Adipose tissue (tissue), 3 donors: Measurements from ENCODE around the gene ETV1. TPM values are rescaled to one million over a fixed set of nuclear protein-coding genes. Genes with fewer than 3 reads are reported as not detected.
"Not testable (repeated sequence)": the region's sequence is repeated elsewhere in the genome, so short reads cannot be mapped to it uniquely, and the experiment has no call there.

Experiments used
- H3K27ac ChIP-seq: one replicate; pipeline ENCODE4 v1.5.1; 2013; ENCODE audit warnings: low read depth, low read length
- WGBS, 3 donors: extraction: QIAGEN DNeasy Blood & Tissue Kit; methylation state at CpG; one replicate each; pipeline ENCODE4 v1.1.7; 2013; 5-methylcytosine and 5-hydroxymethylcytosine counted together
- polyA plus RNA-seq, 3 donors: library from polyadenylated mRNA; stranded (reverse); fragments of 200-250 nt; gene quantifications; one replicate each; pipeline ENCODE4 v1.2.3, GENCODE V29; 2013
- donor health status: healthy with polysubstance abuse.
- donor health status: Bipolar disorder and iron deficiency.
- donor health status: healthy.

ETV1 gene
- polyA plus RNA-seq, 3 donors: 1.4 to 2.5 (median 1.7) TPM

GRCh38 chr7:13948019-13948801 is 41.3 kb downstream of the ETV1 start:
- WGBS, 3 donors: 63 to 79% (median 78%) methylated on average over 9 of the region's 9 CpGs

GRCh38 chr7:13947535-13947934 is 41.9 kb downstream of the ETV1 start:
- WGBS, 3 donors: 88 to 100% (median 94%) methylated on average over 1 of the region's 1 CpG
- no peak overlapping the region for H3K27ac ChIP-seq

More at GRCh38 chr7:13948019-13948801, 41.3 kb downstream of the ETV1 start:
- H3K27ac ChIP-seq: no peak overlapping the region

DNA sequence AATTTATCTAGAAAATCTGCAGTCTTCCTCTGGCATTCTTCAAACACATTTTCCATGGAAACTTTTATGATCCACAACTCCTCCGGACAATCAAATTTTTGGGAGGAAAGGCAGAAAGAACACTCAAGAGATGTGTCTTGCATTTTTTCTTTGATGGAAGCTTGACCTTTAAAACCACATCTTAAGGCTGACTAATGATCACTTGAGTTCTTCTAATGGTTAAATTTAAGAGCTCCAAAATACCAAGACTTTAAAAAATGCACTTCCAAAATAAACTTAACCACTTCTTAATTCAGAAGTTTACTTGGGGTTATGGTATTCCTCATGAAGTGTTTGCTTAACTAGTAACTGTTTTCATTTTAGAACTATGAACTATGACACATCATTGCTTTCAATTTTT is 43.3 kb downstream of the ETV1 start:
- no peak overlapping the region for H3K27ac ChIP-seq
- WGBS, 3 donors: 59 to 72% (median 61%) methylated on average over 1 of the region's 1 CpG

DNA sequence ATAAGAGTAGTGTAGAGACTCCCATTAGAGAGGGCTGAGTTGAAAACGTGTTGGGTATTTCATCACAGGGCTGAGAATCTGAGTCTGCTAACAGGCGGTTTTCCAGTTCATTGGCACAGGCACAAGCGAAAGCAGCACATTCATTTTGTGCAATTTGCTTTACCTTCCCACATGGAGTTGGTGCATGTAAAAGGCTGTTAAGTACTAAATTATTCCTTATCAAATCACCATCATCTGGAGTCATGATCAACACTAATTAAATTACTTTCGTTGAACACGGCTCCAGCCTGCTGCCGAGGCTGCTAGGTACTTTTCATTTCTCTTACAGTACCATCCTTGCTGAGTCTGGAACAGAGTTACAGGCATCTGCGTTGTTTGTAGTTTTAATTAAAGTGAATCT is 43.8 kb downstream of the ETV1 start:
- WGBS, 3 donors: 57 to 68% (median 58%) methylated on average over 7 of the region's 7 CpGs
- no peak overlapping the region for H3K27ac ChIP-seq

DNA sequence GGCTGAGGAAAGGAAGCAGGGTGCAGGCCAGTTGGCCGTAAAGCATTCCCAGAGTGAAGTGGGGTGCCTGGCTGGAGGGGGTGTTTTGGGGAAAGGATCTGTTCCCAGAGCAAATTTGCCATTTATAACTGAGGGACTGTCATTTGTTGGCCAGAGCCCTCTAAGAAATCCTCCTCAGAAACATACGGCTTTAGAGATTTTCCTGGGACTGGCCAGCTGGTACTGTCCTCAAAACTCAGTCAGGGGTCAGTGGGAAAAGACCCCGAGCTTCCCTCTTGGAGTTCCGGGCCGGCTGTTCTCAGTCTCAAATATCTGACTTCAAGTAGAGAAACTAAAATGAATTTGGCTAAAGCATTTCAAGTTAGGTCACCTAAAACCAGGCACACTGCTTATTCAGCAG is 55.9 kb downstream of the ETV1 start:
- no peak overlapping the region for H3K27ac ChIP-seq
- WGBS, 3 donors: 67 to 72% (median 69%) methylated on average over 5 of the region's 5 CpGs

DNA sequence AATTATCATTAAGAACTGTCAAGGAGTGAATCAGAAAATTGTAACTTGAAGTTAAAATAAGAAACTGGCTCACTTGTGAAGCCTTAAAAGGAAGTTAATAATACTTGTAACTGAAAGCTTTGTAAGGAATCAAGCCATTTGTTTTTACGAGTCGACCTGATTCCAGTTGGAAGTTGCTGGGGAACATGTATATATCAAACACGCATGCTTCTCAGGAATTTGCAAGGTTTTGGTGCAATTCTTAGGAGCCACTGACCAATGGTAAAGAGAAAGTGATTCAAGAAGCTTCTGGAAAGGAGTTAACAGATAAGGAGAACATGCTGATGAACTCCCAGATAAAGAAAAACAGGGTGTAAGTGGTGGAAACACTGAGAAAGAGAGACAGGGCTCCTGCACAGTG is 56.4 kb downstream of the ETV1 start:
- WGBS, 3 donors: 51 to 69% (median 68%) methylated on average over 3 of the region's 3 CpGs
- no peak overlapping the region for H3K27ac ChIP-seq

GRCh38 chr7:13932131-13932530 is 57.3 kb downstream of the ETV1 start:
- 92 to 96% (median 96%) methylated on average over 2 of the region's 2 CpGs for WGBS, 3 donors
- no peak overlapping the region for H3K27ac ChIP-seq

- no peak overlapping the region for H3K27ac ChIP-seq
- WGBS, 3 donors: 66 to 76% (median 67%) methylated on average over 1 of the region's 1 CpG
These were observed 68.4 kb downstream of the ETV1 start for GRCh38 chr7:13921062-13921461.

DNA sequence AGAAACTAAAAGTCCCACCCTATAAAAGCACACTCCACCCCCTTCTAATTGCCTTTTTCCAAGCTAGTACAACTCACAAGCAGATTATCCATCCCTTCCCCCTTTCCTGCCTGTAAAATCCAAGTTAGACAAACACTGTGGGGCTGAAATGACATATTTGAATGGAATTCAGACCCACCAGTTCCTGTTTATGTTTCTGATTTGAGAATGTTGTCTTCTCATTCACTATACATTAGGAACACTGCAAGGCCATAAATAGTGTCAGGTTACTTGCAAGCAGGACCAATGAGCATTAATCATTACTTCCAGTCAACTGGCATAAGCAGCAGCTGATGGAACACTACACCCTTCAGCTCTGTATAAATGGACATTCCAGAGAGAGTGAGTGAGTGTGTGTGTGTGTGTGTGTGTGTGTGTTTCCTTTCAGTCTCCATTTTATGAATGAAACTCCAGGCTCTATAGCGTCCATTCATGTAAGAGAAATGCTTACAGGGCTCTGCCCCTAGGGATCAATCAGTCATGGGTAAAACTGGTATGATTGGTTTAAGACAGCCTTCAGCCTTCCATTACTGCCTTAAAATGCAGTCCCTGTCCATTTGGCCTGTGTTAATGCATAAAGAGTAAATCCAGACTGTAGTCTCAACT is 69.3 kb downstream of the ETV1 start:
- 12 to 52% (median 50%) methylated on average over 1 of the region's 1 CpG for WGBS, 3 donors
- H3K27ac ChIP-seq: peak overlapping the region; percentile 42

GRCh38 chr7:13918333-13918732 is 71.1 kb downstream of the ETV1 start:
- WGBS, 3 donors: 94 to 96% (median 95%) methylated on average over 3 of the region's 3 CpGs
- H3K27ac ChIP-seq: not testable (repeated sequence)

DNA sequence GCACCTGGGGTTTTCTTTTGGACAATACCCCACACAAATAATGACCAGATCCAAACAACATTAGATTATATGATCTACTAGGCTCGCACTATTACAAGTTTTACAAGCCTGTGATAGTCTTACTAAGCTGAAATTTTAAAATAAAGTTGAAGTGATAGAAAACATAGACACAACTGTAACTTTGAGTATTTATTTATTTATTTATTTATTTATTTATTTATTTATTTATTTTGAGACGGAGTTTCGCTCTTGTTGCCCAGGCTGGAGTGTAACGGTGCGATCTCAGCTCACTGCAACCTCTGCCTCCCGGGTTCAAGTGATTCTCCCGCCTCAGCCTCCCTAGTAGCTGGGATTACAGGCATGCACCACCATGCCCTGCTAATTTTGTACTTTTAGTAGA is 72.4 kb downstream of the ETV1 start:
- H3K27ac ChIP-seq: not testable (repeated sequence)
- WGBS, 3 donors: 83 to 89% (median 85%) methylated on average over 7 of the region's 7 CpGs

- WGBS, 3 donors: 22 to 41% (median 41%) methylated on average over 2 of the region's 2 CpGs
- no peak overlapping the region for H3K27ac ChIP-seq
These were observed 73.6 kb downstream of the ETV1 start for GRCh38 chr7:13915891-13916290.

DNA sequence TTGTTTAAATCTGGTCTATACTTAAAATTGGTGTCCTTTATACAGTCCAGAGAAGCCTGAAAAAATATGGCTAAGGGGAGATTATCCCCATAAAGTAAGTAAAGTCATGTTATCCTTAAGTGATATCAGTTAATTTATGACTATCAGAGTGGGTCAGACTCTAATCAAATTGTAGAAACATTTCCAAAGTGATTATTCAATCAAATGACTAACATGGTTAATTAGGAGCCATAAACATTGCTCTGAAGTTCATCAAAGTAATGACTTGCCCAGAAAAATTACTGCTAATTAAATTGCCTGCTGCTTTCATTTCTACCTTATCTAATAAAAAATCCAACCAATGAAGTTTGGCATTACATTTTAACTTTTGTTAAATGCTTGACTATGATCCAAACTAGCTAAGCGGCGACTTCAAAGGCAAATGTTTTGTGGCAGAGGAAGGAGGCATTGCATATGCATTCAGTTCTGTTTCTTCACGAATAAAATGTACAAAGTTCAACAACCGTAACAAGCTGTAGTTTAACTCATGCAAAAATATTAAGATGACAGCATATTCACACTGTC is 76.7 kb downstream of the ETV1 start:
- 42 to 70% (median 63%) methylated on average over 4 of the region's 4 CpGs for WGBS, 3 donors
- no peak overlapping the region for H3K27ac ChIP-seq

- no peak overlapping the region for H3K27ac ChIP-seq
- 55 to 80% (median 76%) methylated on average over 2 of the region's 2 CpGs for WGBS, 3 donors
These were observed 77.6 kb downstream of the ETV1 start for GRCh38 chr7:13911909-13912308.

DNA sequence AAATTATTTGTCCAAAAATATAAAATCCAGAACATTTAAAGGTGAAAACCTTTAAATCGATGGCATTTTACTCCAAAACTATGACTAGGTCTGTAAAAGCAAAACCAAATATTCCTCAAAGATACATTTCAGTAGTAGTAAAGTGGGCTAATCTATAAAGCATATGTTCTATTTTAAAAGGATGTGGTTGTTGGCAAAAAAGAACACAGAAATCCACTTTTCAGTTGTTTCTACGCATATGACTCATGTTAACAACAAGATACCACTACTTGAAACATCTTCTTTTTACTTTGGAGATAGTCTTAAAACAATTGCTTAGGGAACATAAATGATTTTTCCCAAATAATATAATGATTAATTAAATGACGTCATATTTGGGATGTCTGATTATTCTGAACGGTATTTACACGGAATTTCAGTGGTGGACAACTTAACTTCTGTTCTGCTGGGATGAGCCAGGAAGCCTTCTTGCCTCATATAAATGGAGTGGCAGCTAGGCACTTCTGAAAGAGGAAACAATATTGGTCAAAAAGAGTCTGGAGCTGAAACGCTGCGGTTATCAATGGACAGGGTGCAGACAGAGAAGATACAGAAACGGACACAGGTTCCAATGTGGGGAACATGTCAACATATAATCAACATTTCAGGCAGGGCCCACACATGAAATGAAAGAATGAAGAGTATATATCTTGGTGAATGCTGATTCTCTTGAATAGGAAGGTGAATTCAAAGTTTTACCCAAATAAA is 78.5 kb downstream of the ETV1 start:
- H3K27ac ChIP-seq: no peak overlapping the region
- WGBS, 3 donors: 54 to 74% (median 64%) methylated on average over 8 of the region's 8 CpGs

GRCh38 chr7:13908667-13909397 is 80.6 kb downstream of the ETV1 start:
- 62 to 68% (median 65%) methylated on average over 8 of the region's 8 CpGs for WGBS, 3 donors

GRCh38 chr7:13907831-13908230 is 81.6 kb downstream of the ETV1 start:
- H3K27ac ChIP-seq: no peak overlapping the region
- 73 to 84% (median 79%) methylated on average over 1 of the region's 1 CpG for WGBS, 3 donors

More at GRCh38 chr7:13908667-13909397, 80.6 kb downstream of the ETV1 start:
- H3K27ac ChIP-seq: no peak overlapping the region

DNA sequence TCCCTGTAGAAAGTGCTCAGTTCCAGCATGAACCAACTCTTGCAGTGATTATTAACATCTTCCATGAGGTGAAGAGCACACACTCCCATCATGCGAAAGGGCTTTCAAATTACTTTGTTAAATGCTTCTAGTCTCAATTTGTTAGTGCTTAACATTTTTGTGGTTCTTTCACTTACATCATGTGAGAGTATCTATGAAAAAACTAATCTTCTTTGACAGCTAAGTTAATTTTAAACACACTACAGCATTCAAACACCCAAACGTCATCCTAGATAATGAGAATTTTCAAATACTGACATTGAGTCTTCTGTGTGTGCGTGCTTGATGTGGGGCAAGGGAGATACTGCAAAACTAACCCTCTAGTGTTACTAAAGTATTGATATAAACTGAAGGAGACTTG is 84.8 kb downstream of the ETV1 start:
- 50 to 89% (median 86%) methylated on average over 3 of the region's 3 CpGs for WGBS, 3 donors
- H3K27ac ChIP-seq: no peak overlapping the region
